Measurements from ENCODE around the gene GNPAT.

- TF ChIP-seq CTCF (conservative IDR thresholded peaks at IDR 0.05; ENCODE audit: low read depth, low read length) (no peak), EZH2 (IDR thresholded peaks at IDR 0.05; ENCODE audit: borderline replicate concordance, low read depth, low read length, poor library complexity, severe bottlenecking) (no peak)
Observed at GRCh38 chr1:231210126-231210525, 30.9 kb upstream of the GNPAT start.
